SW480 (cell line): ENCODE results near the gene GABRG3.
A peak's percentile ranks its signal among the peaks of the same experiment; 100 is the strongest.
"Not testable (repeated sequence)": the region's sequence is repeated elsewhere in the genome, so short reads cannot be mapped to it uniquely, and the experiment has no call there.

Source experiments
- DNase-seq: peaks from one replicate; pipeline ENCODE4 v3.0.0-alpha.2; 2016; ENCODE audit warnings: low spot score

Gene GABRG3

DNA sequence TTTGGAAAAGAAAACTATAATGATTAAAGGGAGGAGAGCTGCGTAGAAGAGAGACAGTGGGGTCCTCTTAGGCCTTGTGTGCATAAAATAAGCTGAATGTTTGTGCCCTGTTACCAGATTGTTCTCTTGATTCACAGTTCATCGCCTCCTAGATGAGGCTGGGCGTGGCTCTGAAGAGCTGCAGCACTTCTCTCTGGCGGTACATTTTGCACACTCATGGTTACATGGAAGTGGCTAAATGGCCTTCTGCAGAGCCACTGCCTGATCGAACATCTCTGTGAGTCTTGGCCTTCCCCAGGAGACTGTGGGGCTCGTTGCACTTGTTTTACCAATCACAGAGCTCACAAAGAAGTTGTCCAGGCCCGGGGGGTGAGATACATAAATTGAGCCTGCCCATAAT is 208.8 kb downstream of the GABRG3 start:
- DNase-seq = no peak

DNA sequence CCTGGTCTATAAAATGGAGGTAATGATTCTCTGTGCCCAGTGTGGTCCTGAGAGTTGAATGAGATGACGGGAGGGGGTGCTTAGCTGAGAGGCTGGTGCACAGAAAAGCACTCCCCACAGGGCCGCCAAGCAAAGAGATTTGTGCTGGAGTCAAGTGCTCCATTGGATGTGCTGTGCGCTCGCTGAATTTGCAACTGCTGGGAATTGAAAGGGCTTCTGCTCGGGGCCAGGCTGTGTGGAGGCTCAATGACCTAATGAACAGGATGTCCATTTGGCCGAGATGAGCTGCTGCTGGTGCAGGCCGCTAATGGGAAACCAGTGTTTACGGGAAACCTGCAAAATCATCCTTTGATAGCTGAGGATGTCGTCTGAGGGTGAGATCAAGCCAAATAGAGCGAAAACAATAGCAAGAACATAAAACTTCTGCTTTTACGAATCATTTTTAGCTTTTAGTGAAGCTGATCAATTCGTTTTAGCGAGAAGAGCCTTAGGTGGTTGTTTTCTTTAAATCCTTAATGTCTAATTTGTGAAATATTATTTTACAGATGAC is 211.7 kb downstream of the GABRG3 start:
- DNase-seq = no peak

- DNase-seq = no peak
Measured at GRCh38 chr15:27183201-27183600, 212.2 kb downstream of the GABRG3 start.

DNA sequence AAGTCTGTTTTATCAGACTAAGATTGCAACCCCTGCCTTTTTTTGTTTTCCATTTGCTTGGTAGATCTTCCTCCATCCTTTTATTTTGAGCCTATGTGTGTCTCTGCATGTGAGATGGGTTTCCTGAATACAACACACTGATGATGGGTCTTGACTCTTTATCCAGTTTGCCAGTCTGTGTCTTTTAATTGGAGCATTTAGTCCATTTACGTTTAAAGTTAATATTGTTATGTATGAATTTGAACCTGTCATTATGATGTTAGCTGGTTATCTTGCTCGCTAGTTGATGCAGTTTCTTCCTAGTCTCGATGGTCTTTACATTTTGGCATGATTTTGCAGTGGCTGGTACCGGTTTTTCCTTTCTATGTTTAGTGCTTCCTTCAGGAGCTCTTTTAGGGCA is 220.5 kb downstream of the GABRG3 start:
- DNase-seq = not testable (repeated sequence)

GRCh38 chr15:27196691-27197090 is 225.7 kb downstream of the GABRG3 start:
- DNase-seq = no peak

- no peak for DNase-seq
Measured at GRCh38 chr15:27201425-27201824, 230.4 kb downstream of the GABRG3 start.

- DNase-seq = no peak
Measured at GRCh38 chr15:27210176-27210575, 239.2 kb downstream of the GABRG3 start.

- no peak for DNase-seq
Measured at GRCh38 chr15:27214032-27214431, 243.1 kb downstream of the GABRG3 start.

GRCh38 chr15:27214961-27215360 is 244.0 kb downstream of the GABRG3 start:
- DNase-seq = no peak

DNA sequence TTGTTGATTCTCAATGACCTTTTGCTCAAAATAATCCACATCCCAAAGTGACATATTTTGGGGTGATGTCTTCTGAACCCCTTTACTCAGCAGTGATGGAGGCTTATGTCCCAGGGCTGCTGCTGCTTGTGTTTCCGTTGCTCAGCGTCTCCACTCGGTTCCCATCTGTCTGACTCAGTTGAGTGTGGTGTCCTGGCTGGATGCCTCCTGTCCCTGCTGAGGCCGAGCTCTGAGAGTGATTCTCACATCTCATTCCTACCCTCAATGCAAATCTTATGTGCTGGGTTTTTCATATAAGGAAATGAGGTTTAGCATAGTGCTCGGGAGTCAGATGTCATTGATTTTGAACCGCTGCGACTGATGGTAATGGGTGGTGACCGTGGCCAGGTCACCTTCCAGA is 247.4 kb downstream of the GABRG3 start:
- DNase-seq = no peak

DNA sequence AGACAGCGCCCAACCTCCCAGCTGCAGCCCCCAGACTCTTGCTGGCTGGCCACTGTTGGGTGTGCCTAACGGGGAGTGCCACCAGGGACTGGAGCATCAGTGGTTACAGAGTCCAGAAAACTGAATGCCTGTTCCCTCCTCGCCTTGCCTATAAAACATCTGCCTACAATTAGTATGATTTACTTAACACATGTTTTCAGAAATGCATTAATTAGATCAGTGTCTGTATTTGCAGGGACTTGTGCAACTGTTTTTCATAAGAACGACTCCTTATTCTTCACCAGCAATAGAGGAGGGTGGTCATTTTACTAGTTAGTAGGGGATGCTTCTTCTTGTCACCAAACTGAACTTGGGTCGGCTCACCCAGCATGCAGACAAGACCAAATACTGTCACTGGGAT is 248.7 kb downstream of the GABRG3 start:
- DNase-seq = no peak

GRCh38 chr15:27220199-27220598 is 249.2 kb downstream of the GABRG3 start:
- no peak for DNase-seq

- DNase-seq = no peak
Measured at GRCh38 chr15:27222479-27222878, 251.5 kb downstream of the GABRG3 start.

GRCh38 chr15:27223179-27223578 is 252.2 kb downstream of the GABRG3 start:
- DNase-seq = no peak

- no peak for DNase-seq
Measured at GRCh38 chr15:27231811-27232210, 260.8 kb downstream of the GABRG3 start.

GRCh38 chr15:27232876-27233275 is 261.9 kb downstream of the GABRG3 start:
- DNase-seq = no peak

DNA sequence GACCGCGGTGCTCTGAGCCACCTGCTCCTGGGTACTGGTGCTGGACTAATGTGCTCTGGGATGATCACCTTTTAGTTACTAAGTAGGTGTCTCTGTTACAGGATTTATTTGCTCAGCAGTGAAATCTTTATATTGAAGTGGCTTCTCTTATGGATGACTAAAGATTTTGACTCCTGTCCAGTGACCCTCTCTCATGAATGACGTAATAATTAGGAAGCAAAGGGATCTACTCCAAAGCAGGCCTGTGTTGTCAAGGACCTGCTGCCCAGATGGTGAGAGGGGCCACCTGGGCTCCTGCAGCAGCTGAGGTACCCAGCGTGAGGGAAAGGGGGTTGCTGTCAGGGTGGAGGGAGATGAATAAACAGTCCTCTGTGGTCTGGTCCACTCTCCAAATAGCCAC is 263.6 kb downstream of the GABRG3 start:
- DNase-seq = no peak

GRCh38 chr15:27235161-27235560 is 264.2 kb downstream of the GABRG3 start:
- no peak for DNase-seq

DNA sequence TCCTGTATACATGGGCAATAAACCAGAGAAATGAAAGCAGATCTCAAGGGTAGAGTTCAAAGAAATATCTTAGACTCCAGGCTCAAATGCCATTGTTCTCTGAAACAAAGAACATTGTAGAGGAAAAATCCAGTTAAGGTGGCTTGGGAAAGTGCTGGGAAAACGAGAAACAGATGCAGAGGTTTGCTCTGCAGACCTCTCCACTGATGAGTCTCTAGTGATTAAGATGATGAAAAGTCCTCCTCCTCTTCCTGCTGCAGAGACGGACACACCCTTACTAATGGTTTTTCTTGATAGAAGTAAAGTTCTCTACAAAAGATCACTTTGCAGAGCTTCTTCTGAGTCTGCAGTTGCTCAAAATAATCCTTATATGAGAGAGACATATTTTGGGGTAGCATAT is 264.7 kb downstream of the GABRG3 start:
- DNase-seq = no peak

- no peak for DNase-seq
Measured at GRCh38 chr15:27237319-27237939, 266.4 kb downstream of the GABRG3 start.

DNA sequence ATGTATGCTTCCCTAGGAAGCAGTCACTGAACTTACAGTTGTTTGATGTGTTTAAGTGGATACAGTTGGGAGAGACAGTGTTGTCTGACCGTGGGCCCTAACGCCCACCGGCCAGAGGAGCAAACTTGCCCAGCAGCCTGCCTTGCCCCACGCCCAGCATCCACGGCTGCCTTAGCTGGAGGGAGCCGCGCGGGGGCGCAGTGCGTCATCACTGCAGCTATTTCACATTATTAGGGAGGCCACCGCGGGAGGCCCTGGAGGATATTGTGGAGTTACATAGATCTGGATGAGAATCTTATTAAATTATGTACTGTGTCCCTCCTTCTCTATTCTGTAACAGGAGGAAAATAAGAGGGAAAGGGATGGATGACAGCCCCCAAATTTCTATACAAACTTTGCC is 267.2 kb downstream of the GABRG3 start:
- DNase-seq = no peak

GRCh38 chr15:27238707-27239423 is 267.9 kb downstream of the GABRG3 start:
- DNase-seq = no peak

DNA sequence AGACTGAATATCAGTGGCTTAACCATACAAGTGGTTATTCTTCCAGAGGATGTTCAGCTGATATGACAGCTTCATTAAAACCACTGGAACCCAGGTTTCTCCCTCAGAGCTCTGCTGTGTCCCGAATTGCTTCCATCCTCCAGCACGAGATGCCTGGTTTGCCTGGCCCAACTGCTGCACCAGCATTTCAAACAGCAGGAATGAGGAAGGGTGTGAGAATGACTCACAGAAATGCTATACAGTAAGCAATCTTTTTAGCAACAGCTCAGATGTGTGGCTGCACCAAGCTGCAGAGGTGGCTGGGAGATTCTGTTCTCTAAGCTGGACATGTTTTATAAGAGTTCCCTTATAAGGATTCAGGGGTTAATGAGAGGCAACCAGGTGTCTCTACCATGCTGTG is 271.0 kb downstream of the GABRG3 start:
- DNase-seq = peak; percentile 9

DNA sequence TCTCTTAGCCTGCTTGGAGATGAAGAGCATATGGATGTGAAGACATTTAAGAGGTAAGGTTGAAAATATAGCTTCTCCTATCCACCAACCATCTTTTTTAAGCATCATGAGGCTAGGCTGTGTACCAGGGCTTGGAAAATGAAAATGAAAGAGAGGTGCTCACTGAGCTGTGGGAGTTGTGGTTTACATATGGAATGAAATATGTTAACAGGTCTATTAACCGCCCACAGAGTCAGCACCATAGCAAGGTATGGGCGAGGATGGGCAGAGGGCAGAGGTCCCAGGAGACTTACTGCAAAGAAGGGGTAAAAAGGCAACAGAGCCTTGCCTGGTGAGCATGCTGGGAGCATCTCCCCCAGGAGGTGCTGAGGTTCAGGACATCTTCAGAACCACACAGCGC is 273.1 kb downstream of the GABRG3 start:
- peak; percentile 9 for DNase-seq
